ENCODE data around the gene PTPRH. TPM values are rescaled to one million over a fixed set of nuclear protein-coding genes. Genes with fewer than 3 reads are reported as not detected.
A peak's percentile ranks its signal among the peaks of the same experiment; 100 is the strongest.

Gene PTPRH
- total and polyA plus RNA-seq, 7 experiments from 2014 or later: 0.56 TPM; not detected in 6

DNA sequence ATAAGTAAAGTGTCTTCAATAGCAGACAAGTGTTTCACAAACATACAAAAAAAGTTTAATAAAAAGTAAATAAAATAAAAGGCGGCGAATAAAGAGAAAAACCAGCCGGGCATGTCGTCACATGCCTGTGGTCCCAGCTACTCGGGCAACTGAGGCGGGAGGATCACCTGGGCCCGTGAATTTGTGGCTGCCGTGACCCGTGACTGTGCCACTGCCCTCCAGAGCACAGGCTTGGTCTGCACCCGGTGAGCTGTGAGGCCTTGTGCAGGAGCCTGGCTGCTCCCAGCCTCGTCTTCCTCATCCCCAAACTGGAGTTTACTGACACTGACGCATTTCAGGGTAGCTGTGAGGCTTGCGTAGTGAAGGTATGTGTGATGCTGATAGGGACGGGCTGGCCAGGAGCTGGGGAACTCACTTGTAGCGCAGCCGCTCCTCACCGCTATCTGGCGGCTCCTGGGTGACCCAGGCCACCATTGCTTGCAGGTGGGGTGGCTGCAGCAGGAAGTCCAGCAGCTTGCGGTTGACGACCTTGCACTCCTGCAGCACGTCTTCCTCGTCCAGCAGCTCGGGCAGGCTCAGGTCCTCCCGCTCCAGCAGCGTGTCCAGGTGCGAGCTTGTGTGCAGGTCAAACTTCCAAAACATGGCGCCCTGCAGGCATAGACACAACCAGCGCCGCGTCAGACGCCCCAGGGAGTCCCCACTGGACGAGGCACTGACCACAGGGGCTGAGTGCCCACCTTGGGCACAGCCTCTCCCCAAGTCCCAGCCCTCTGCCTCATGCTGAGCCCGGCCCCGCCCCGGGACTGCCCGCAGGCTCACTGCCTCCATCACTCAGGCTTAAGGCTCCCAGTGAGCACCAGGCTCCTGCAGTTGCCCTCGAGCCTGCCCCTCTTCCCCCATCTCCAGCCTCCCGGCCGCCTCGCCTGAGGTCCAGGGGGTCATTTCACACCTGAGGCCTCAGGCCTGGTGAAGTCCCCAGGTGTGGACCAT lies 37.5 kb upstream of the PTPRH start:
- POLR2A ChIA-PET: interaction anchor here (1.0 to 1.6 kb wide), 2 partner anchors 7 to 12 kb away, joined by 3 to 5 read pairs; partner anchors contain the start of gene PPP6R1
- no peak overlapping the region for H3K27ac ChIP-seq (ENCODE audit: low read depth, low read length)
- H3K27me3 ChIP-seq (ENCODE audit: control insufficient read depth in 2 of 2, insufficient read depth in 2 of 2, low read length in 2 of 2): no peaks in the 10 kb centered on the region
- CTCF ChIA-PET: no interaction called here
- H3K36me3 Mint-ChIP-seq: peaks cover 4 to 33% (median 12%) of the 10 kb centered on the region in 5 donors
- H3K9me3 ChIP-seq (ENCODE audit: control insufficient read depth in 2 of 3, low read length in 3 of 3): no peaks in the 10 kb centered on the region
- H3K27ac Mint-ChIP-seq: no peak overlapping the region
- no peak overlapping the region for H3K4me3 ChIP-seq (ENCODE audit: low read length)
- H3K9me3 Mint-ChIP-seq: peaks cover 0 to 1% (median 0%) of the 10 kb centered on the region in 11 donors
- no peak for DNase-seq
- peaks cover 17 to 83% (median 29%) of the 10 kb centered on the region in 3 experiments for H3K36me3 ChIP-seq (ENCODE audit: control insufficient read depth in 2 of 3, insufficient read depth in 3 of 3, low read length in 3 of 3)
- ATAC-seq: no peak
- intact Hi-C loops (cut with micrococcal nuclease): no loop called here
- no peaks in the 10 kb centered on the region for H3K27me3 Mint-ChIP-seq
- H3K4me3 Mint-ChIP-seq: peak overlapping the region in 1 of 10 donors; percentile 31
- peaks cover 29 to 42% of the 10 kb centered on the region in 2 donors for H3K4me1 ChIP-seq (ENCODE audit: control insufficient read depth in 2 of 2, insufficient read depth in 2 of 2, low read length in 2 of 2)
- H3K4me1 Mint-ChIP-seq: peaks cover 20 to 39% (median 33%) of the 10 kb centered on the region in 7 donors

DNA sequence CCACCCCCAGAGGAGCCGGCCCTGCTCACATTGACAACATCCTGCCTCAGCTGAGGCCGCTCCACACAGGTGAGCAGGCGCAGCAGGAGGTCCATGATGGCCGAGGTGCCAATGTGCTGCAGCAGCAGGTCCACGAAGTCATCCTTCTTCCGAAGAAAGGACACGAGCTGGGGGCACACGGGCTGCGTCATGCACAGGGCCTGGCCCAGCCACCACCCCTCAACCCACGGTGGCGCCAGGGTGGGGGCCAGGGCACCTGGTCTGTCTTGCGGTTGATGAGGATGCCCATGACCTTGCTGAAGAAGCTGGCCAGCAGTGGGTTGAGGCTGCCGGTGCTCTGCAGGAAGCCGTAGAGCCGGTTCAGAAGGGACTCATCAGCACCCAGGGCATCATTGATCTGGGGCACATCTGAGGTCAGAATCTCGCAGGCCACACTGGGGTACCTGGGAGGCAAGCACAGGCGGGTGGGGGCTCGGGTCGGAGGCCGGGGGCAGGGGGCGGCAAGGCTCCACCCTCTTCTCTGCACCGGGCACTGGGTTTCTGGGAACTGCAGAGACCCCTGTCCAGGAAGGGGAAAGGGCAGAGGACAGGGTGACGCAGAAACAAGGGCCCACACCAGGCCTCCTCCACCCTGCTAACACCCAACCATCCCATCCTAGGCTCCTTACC lies 36.1 kb upstream of the PTPRH start:
- ATAC-seq: no peak
- H3K4me3 ChIP-seq (ENCODE audit: low read length): no peak overlapping the region
- Mint-ChIP-seq H3K36me3 (peaks cover 4 to 35% (median 11%) of the 10 kb centered on the region in 5 donors), H3K9me3 (peaks cover 0 to 1% (median 0%) of the 10 kb centered on the region in 11 donors), H3K4me1 (peaks cover 7 to 26% (median 19%) of the 10 kb centered on the region in 7 donors), H3K27ac (no peak overlapping the region), H3K4me3 (no peak overlapping the region), H3K27me3 (no peaks in the 10 kb centered on the region)
- DNase-seq: no peak
- H3K4me1 ChIP-seq (ENCODE audit: control insufficient read depth in 2 of 2, insufficient read depth in 2 of 2, low read length in 2 of 2): peaks cover 15 to 28% of the 10 kb centered on the region in 2 donors
- H3K27ac ChIP-seq (ENCODE audit: low read depth, low read length): no peak overlapping the region
- no peaks in the 10 kb centered on the region for H3K9me3 ChIP-seq (ENCODE audit: control insufficient read depth in 2 of 3, low read length in 3 of 3)
- intact Hi-C loops (cut with micrococcal nuclease): no loop called here
- ChIA-PET POLR2A (interaction anchor here (1.6 kb wide), 1 partner anchor 9 kb away, joined by 5 read pairs; no protein-coding TSS in a partner anchor), CTCF (no interaction called here)
- peaks cover 17 to 94% (median 41%) of the 10 kb centered on the region in 3 experiments for H3K36me3 ChIP-seq (ENCODE audit: control insufficient read depth in 2 of 3, insufficient read depth in 3 of 3, low read length in 3 of 3)
- no peaks in the 10 kb centered on the region for H3K27me3 ChIP-seq (ENCODE audit: control insufficient read depth in 2 of 2, insufficient read depth in 2 of 2, low read length in 2 of 2)

- no peak for ATAC-seq
- Histone ChIP-seq H3K9me3 (ENCODE audit: control insufficient read depth in 2 of 3, low read length in 3 of 3) (no peaks in the 10 kb centered on the region), H3K27me3 (ENCODE audit: control insufficient read depth in 2 of 2, insufficient read depth in 2 of 2, low read length in 2 of 2) (no peaks in the 10 kb centered on the region), H3K27ac (ENCODE audit: low read depth, low read length) (no peak overlapping the region), H3K4me3 (ENCODE audit: low read length) (no peak overlapping the region), H3K4me1 (ENCODE audit: control insufficient read depth in 2 of 2, insufficient read depth in 2 of 2, low read length in 2 of 2) (peaks cover 8 to 19% of the 10 kb centered on the region in 2 donors), H3K36me3 (ENCODE audit: control insufficient read depth in 2 of 3, insufficient read depth in 3 of 3, low read length in 3 of 3) (peaks cover 22 to 98% (median 49%) of the 10 kb centered on the region in 3 experiments)
- ChIA-PET CTCF (no interaction called here), POLR2A (interaction anchor here (0.5 kb wide), 1 partner anchor 389 kb away, joined by 3 read pairs; no protein-coding TSS in a partner anchor)
- Mint-ChIP-seq H3K4me1 (peaks cover 7 to 21% (median 16%) of the 10 kb centered on the region in 7 donors), H3K27ac (no peak overlapping the region), H3K9me3 (peaks cover 0 to 1% (median 0%) of the 10 kb centered on the region in 11 donors), H3K4me3 (no peak overlapping the region), H3K36me3 (peaks cover 4 to 37% (median 12%) of the 10 kb centered on the region in 5 donors), H3K27me3 (no peaks in the 10 kb centered on the region)
- no peak for DNase-seq
- intact Hi-C loops (cut with micrococcal nuclease): no loop called here
These were observed 34.8 kb upstream of the PTPRH start for GRCh38 chr19:55244004-55244680.

- ChIA-PET CTCF (no interaction called here), POLR2A (interaction anchor here (0.7 to 1.8 kb wide), 2 partner anchors 11 to 17 kb away, joined by 3 to 5 read pairs; no protein-coding TSS in a partner anchor)
- H3K36me3 ChIP-seq (ENCODE audit: control insufficient read depth in 2 of 3, insufficient read depth in 3 of 3, low read length in 3 of 3): peaks cover 27 to 98% (median 61%) of the 10 kb centered on the region in 3 experiments
- no peak overlapping the region for H3K27ac ChIP-seq (ENCODE audit: low read depth, low read length)
- Mint-ChIP-seq H3K27me3 (no peaks in the 10 kb centered on the region), H3K4me3 (no peak overlapping the region), H3K9me3 (peaks cover 0 to 1% (median 0%) of the 10 kb centered on the region in 11 donors), H3K27ac (peak overlapping the region in 2 of 9 donors; percentile 21 to 80), H3K36me3 (peaks cover 4 to 34% (median 9%) of the 10 kb centered on the region in 5 donors), H3K4me1 (peaks cover 0 to 8% (median 3%) of the 10 kb centered on the region in 7 donors)
- peaks cover 0 to 3% of the 10 kb centered on the region in 2 donors for H3K4me1 ChIP-seq (ENCODE audit: control insufficient read depth in 2 of 2, insufficient read depth in 2 of 2, low read length in 2 of 2)
- ATAC-seq (no peak), DNase-seq (no peak)
- no peaks in the 10 kb centered on the region for H3K27me3 ChIP-seq (ENCODE audit: control insufficient read depth in 2 of 2, insufficient read depth in 2 of 2, low read length in 2 of 2)
- no peak overlapping the region for H3K4me3 ChIP-seq (ENCODE audit: low read length)
- intact Hi-C loops (cut with micrococcal nuclease): no loop called here
- no peaks in the 10 kb centered on the region for H3K9me3 ChIP-seq (ENCODE audit: control insufficient read depth in 2 of 3, low read length in 3 of 3)
These were observed 33.2 kb upstream of the PTPRH start for GRCh38 chr19:55242517-55242916.

- intact Hi-C loops (cut with micrococcal nuclease): no loop called here
- no peak overlapping the region for H3K4me3 ChIP-seq (ENCODE audit: low read length)
- H3K36me3 ChIP-seq (ENCODE audit: control insufficient read depth in 2 of 3, insufficient read depth in 3 of 3, low read length in 3 of 3): peaks cover 32 to 99% (median 65%) of the 10 kb centered on the region in 3 experiments
- ATAC-seq (no peak), DNase-seq (no peak)
- H3K27me3 ChIP-seq (ENCODE audit: control insufficient read depth in 2 of 2, insufficient read depth in 2 of 2, low read length in 2 of 2): no peaks in the 10 kb centered on the region
- peaks cover 0 to 8% (median 3%) of the 10 kb centered on the region in 7 donors for H3K4me1 Mint-ChIP-seq
- H3K4me1 ChIP-seq (ENCODE audit: control insufficient read depth in 2 of 2, insufficient read depth in 2 of 2, low read length in 2 of 2): no peaks in the 10 kb centered on the region
- H3K27me3 Mint-ChIP-seq: no peaks in the 10 kb centered on the region
- H3K27ac ChIP-seq (ENCODE audit: low read depth, low read length): no peak overlapping the region
- no peak overlapping the region for H3K4me3 Mint-ChIP-seq
- H3K9me3 ChIP-seq (ENCODE audit: control insufficient read depth in 2 of 3, low read length in 3 of 3): no peaks in the 10 kb centered on the region
- POLR2A ChIA-PET: interaction anchor here (1.8 kb wide), 1 partner anchor 18 kb away, joined by 5 read pairs; no protein-coding TSS in a partner anchor
- H3K9me3 Mint-ChIP-seq: peaks cover 0 to 1% (median 0%) of the 10 kb centered on the region in 11 donors
- H3K27ac Mint-ChIP-seq: no peak overlapping the region
- peaks cover 4 to 39% (median 14%) of the 10 kb centered on the region in 5 donors for H3K36me3 Mint-ChIP-seq
- CTCF ChIA-PET: no interaction called here
These were observed 32.7 kb upstream of the PTPRH start for GRCh38 chr19:55241935-55242464.

All from naive thymus-derived CD4-positive, alpha-beta T cell (primary cell).